ENCODE data around the gene SLC34A3.

DNA sequence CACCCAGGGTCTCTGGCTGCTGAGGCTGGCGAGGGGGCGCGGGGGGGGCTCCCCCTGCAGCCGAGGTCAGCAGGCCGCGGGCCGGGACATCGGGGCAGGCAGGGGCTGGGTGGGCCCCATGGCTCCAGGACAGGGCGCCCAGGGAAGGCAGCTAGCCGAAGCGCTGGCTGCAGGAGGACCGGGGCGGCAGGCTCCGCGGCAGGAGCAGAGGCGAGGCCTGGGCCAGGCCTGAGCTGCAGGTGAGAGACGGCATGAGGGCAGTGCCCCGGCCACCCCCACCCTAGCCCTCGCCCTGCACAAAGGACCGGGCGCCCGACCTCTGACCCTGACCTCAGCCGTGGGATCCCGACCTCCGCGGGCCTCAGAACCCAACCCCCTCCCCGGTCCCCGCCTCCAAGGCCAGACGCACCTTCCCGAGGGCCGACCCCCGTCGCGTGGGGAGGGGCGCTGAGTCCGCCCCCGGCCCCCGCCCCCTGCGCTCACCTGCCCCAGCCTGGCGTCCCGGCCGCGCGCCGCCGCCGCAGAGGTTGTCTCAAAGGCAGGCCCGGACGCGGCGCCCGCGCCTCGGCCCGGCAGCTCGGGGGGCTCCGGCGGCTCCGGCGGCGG, 9.1 kb upstream of the SLC34A3 start:
- TF ChIP-seq FOXA1 (IDR thresholded peaks at IDR 0.05) = no peak
- no peak for TF ChIP-seq L3MBTL2 (conservative IDR thresholded peaks at IDR 0.05)
- TF ChIP-seq ELF4 (IDR thresholded peaks at IDR 0.05) = no peak
- TF ChIP-seq NFRKB (IDR thresholded peaks at IDR 0.05) = no peak
- TF ChIP-seq FOXM1 (IDR thresholded peaks at IDR 0.05; ENCODE audit: borderline replicate concordance) = no peak
- no peak for TF ChIP-seq TARDBP (IDR thresholded peaks at IDR 0.05)
- TF ChIP-seq SUZ12 (IDR thresholded peaks at IDR 0.05) = no peak
- TF ChIP-seq LEF1 (IDR thresholded peaks at IDR 0.05; ENCODE audit: borderline replicate concordance) = no peak
- no peak for TF ChIP-seq HDGF (IDR thresholded peaks at IDR 0.05; ENCODE audit: borderline replicate concordance)
- no peak for TF ChIP-seq SP1 (IDR thresholded peaks at IDR 0.05)
- TF ChIP-seq, protein P1, sequence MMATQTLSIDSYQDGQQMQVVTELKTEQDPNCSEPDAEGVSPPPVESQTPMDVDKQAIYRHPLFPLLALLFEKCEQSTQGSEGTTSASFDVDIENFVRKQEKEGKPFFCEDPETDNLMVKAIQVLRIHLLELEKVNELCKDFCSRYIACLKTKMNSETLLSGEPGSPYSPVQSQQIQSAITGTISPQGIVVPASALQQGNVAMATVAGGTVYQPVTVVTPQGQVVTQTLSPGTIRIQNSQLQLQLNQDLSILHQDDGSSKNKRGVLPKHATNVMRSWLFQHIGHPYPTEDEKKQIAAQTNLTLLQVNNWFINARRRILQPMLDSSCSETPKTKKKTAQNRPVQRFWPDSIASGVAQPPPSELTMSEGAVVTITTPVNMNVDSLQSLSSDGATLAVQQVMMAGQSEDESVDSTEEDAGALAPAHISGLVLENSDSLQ (IDR thresholded peaks at IDR 0.05) = no peak
- no peak for TF ChIP-seq BHLHE40 (IDR thresholded peaks at IDR 0.05; ENCODE audit: borderline replicate concordance)
